Colonic mucosa (tissue), 4 donors: ENCODE measurements around the gene BCAS1. TPM values are rescaled to one million over a fixed set of nuclear protein-coding genes. Genes with fewer than 3 reads are reported as not detected.

Source experiments
- DNase-seq: peaks from one replicate; pipeline ENCODE4 v3.0.0-alpha.2; 2020
- H3K27ac ChIP-seq: fragments of 200-600 bp; one replicate; pipeline ENCODE4 v1.8.0; 2021
- H3K27me3 ChIP-seq: fragments of 200-600 bp; one replicate; pipeline ENCODE4 v1.8.0; 2021
- H3K36me3 ChIP-seq: fragments of 200-600 bp; one replicate; pipeline ENCODE4 v1.8.0; 2021
- H3K4me1 ChIP-seq: fragments of 200-600 bp; one replicate; pipeline ENCODE4 v1.8.0; 2021; ENCODE audit warnings: mild to moderate bottlenecking
- H3K4me3 ChIP-seq: fragments of 200-600 bp; one replicate; pipeline ENCODE4 v1.8.0; 2021
- H3K9ac ChIP-seq, 2 donors: one replicate each; pipeline ENCODE4 v1.7.0; 2013; ENCODE audit warnings: control low read depth in 2 of 2, low read depth in 2 of 2, low read length in 2 of 2
- H3K9me3 ChIP-seq: fragments of 200-600 bp; one replicate; pipeline ENCODE4 v1.8.0; 2021
- CTCF ChIP-seq: fragments of 200-600 bp; IDR thresholded peaks from one replicate; pipeline ENCODE4 v1.8.0; 2022; ENCODE audit warnings: antibody characterized with exemption, mild to moderate bottlenecking
- intact Hi-C: fragments of 100-400 bp; cut with DNase I; formaldehyde crosslinking; loops from one replicate; pipeline ENCODE4 v1.14.1; 2022
- total RNA-seq, 2 donors: library from RNA; stranded (reverse); fragmentation: NEBNext Ultra II Directional in 1 of 2; extraction: Animal tissue kit (Norgen Biotek cat#: 25700) in 1 of 2; gene quantifications; one replicate each; pipeline ENCODE4 v1.2.1, GENCODE V29; 2021
- donor health status: healthy.
- donor health status: DM: no; HTN: no; CAD: no.
- donor health status: DM: no; HTN: no; CAD: no.

Gene BCAS1
- total RNA-seq, 2 donors from 2014 or later: 67.9 to 154 TPM

GRCh38 chr20:54110041-54110440 lies 39.6 kb upstream of the BCAS1 start:
- Histone ChIP-seq H3K4me1 (no peaks in the 10 kb centered on the region), H3K4me3 (no peak overlapping the region), H3K9ac (no peak overlapping the region), H3K9me3 (no peaks in the 10 kb centered on the region), H3K27ac (no peak overlapping the region), H3K36me3 (no peaks in the 10 kb centered on the region), H3K27me3 (no peaks in the 10 kb centered on the region)
- no peak for DNase-seq
- no peak for TF ChIP-seq CTCF
- intact Hi-C loops: no loop called here

- Histone ChIP-seq H3K27ac (no peak overlapping the region), H3K4me3 (no peak overlapping the region), H3K9me3 (no peaks in the 10 kb centered on the region), H3K9ac (no peak overlapping the region), H3K4me1 (no peaks in the 10 kb centered on the region), H3K27me3 (no peaks in the 10 kb centered on the region), H3K36me3 (no peaks in the 10 kb centered on the region)
- TF ChIP-seq CTCF: no peak
- intact Hi-C loops: no loop called here
- no peak for DNase-seq
These were observed 38.4 kb upstream of the BCAS1 start for GRCh38 chr20:54108817-54109216.

GRCh38 chr20:54108326-54108642 lies 37.9 kb upstream of the BCAS1 start:
- no peak for TF ChIP-seq CTCF
- DNase-seq: no peak
- Histone ChIP-seq H3K9ac (no peak overlapping the region), H3K36me3 (no peaks in the 10 kb centered on the region), H3K4me3 (no peak overlapping the region), H3K9me3 (no peaks in the 10 kb centered on the region), H3K27ac (peak overlapping the region; percentile 9), H3K27me3 (no peaks in the 10 kb centered on the region), H3K4me1 (no peaks in the 10 kb centered on the region)
- intact Hi-C loops: no loop called here

GRCh38 chr20:54107600-54108325 lies 37.4 kb upstream of the BCAS1 start:
- Histone ChIP-seq H3K36me3 (no peaks in the 10 kb centered on the region), H3K27me3 (no peaks in the 10 kb centered on the region), H3K27ac (peak overlapping the region; percentile 9), H3K4me3 (no peak overlapping the region), H3K4me1 (no peaks in the 10 kb centered on the region), H3K9ac (no peak overlapping the region), H3K9me3 (no peaks in the 10 kb centered on the region)
- no peak for TF ChIP-seq CTCF
- intact Hi-C loops: no loop called here
- peak; percentile 30 for DNase-seq

- Histone ChIP-seq H3K9me3 (no peaks in the 10 kb centered on the region), H3K9ac (no peak overlapping the region), H3K4me1 (no peaks in the 10 kb centered on the region), H3K36me3 (no peaks in the 10 kb centered on the region), H3K27me3 (no peaks in the 10 kb centered on the region), H3K4me3 (no peak overlapping the region), H3K27ac (peak overlapping the region; percentile 9)
- no peak for TF ChIP-seq CTCF
- intact Hi-C loops: no loop called here
- no peak for DNase-seq
These were observed 36.8 kb upstream of the BCAS1 start for GRCh38 chr20:54107181-54107580.
